Stimulated activated CD8-positive, alpha-beta memory T cell treated with anti-CD3 and anti-CD28 coated beads, Interleukin-4, amount 100 ng/mL, for 24 hours (primary cell): ENCODE data around the gene SNX10.

Source experiments
- DNase-seq: peaks from one replicate; pipeline ENCODE4 v3.0.0-alpha.2; 2020; ENCODE audit warnings: low read depth

SNX10 gene

GRCh38 chr7:26404189-26404996, 112.7 kb downstream of the SNX10 start:
- DNase-seq: no peak

DNA sequence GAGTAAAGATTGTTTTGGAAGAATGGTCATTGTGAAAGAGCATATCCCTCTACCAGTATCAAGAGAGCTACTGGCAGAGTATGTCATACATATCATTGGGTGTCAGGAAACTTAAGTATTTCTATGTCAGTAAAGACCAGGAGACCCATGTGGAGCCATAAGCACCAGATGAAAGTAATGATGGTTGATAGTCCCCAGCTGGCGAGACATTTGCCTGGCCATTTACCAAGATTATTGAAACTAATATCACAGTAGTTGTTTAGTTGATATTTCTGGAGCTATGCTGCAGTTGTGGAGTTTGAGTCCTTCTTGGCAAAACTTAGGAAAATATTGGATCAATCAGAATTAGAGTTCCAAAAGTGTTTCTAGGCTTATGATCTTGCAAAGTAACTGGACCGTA, 114.8 kb downstream of the SNX10 start:
- DNase-seq: no peak

GRCh38 chr7:26409661-26410547, 118.2 kb downstream of the SNX10 start:
- no peak for DNase-seq

DNA sequence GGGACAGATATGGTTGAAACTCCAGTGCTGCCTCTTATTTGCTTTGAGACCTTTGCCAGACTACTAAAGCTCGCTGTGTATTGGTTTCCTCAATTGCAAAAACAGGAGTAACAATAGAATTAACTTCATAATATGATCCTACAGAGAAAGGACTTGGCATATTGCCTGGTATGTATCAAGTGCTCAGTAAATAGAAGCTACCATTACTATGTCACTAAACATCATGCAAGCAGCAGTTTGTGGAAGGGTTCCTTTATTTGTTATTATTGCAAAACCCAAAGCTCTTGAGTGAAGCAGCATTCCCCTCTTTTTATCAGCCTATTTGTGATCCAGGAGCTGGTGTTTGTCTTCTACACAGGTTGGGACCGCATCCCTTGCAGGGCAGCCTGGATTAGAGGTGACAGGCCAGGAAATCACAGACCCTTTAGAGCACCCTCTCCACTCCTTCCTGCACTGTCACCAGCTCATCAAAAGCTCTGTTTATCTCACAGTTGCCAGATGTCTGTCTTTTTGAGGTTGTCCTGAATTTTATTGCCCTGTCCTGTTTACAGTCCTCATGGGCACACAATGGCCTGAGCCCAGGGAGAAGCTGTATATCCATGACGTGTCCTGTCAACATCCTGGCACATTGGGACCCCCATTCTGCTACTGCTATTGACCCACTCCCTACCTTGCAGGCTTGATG, 121.5 kb downstream of the SNX10 start:
- no peak for DNase-seq

GRCh38 chr7:26416004-26416403, 124.3 kb downstream of the SNX10 start:
- DNase-seq: no peak

DNA sequence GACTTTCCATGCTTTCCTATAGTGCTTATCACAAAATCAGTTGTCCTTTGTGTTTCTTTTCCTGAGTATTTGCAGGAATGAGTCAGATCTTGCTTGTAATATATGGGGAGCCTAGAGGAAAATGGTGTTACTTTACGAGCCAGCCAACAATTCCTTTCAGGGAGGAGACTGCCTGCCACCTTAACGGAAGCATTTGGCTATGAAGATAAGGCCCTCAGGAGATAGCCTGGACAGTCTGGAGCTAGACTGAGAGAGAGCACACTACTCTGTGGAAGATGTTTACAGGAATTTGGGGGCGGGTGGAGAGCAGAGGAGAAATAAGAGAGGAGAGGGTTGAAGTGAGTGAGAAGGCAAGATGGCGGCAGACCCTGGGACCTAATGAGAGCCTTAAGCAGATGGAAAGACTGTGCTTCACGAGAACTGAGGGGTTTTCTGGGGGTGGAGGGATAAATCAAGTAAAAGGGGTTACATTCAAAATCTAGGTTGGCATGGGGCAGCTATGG, 126.3 kb downstream of the SNX10 start:
- DNase-seq: no peak

GRCh38 chr7:26419198-26419597, 127.5 kb downstream of the SNX10 start:
- DNase-seq: no peak

- DNase-seq: no peak
Measured at GRCh38 chr7:26420422-26421019, 128.9 kb downstream of the SNX10 start.

GRCh38 chr7:26422761-26423160, 131.1 kb downstream of the SNX10 start:
- DNase-seq: no peak

DNA sequence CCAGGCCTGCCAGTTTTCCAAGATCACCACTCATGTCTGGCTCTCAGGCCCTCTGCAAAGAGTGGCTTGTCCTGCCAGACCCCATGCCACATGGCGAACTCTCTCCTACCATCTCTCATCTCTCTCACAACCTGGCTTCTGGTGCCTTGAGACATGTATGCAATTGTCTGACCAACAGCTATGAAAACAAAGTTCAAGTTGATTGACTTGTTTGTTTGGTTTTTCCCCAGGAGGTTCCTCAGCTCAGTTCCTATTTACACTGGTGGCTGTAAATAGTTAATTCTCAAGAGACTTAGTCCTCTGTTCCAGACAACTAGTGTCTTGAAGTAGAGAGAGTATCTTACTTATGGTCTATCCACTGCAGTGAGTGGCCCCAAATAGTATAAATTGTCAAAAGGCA, 131.8 kb downstream of the SNX10 start:
- no peak for DNase-seq
